ENCODE data around the gene PIP5KL1. TPM values are rescaled to one million over a fixed set of nuclear protein-coding genes. Genes with fewer than 3 reads are reported as not detected.

The PIP5KL1 gene
- total and polyA plus RNA-seq, 2 experiments from 2014 or later = 13.4 to 19.5 TPM

Other genes with a start within 250 kb of the PIP5KL1 start
- 0.17 TPM in 1 of 2 replicates, not detected in the other for gene CFAP157, start 223.8 kb downstream of the PIP5KL1 start, total RNA-seq (2014; rRNA removed; shearing (Covaris generic))
- gene CFAP157, start 223.8 kb downstream of the PIP5KL1 start, polyA plus RNA-seq (2016; fragmentation: Nextera tagmentation; extraction: Ambion mirVana) = 0.55 and 0.78 TPM in 2 replicates
- 9.5 and 15.1 TPM in 2 replicates for gene PTRH1, start 215.1 kb downstream of the PIP5KL1 start, total RNA-seq (2014; rRNA removed; shearing (Covaris generic))
- 18.6 and 18.9 TPM in 2 replicates for gene PTRH1, start 215.1 kb downstream of the PIP5KL1 start, polyA plus RNA-seq (2016; fragmentation: Nextera tagmentation; extraction: Ambion mirVana)
- gene TTC16, start 214.7 kb downstream of the PIP5KL1 start, total RNA-seq (2014; rRNA removed; shearing (Covaris generic)) = not detected in 2 replicates
- not detected in 2 replicates for gene TTC16, start 214.7 kb downstream of the PIP5KL1 start, polyA plus RNA-seq (2016; fragmentation: Nextera tagmentation; extraction: Ambion mirVana)
- gene TOR2A, start 195.5 kb downstream of the PIP5KL1 start, total RNA-seq (2014; rRNA removed; shearing (Covaris generic)) = 21.1 and 23.5 TPM in 2 replicates
- 14.4 TPM in 2 replicates for gene TOR2A, start 195.5 kb downstream of the PIP5KL1 start, polyA plus RNA-seq (2016; fragmentation: Nextera tagmentation; extraction: Ambion mirVana)
- 4.5 and 7.3 TPM in 2 replicates for gene SH2D3C, start 152.1 kb downstream of the PIP5KL1 start, total RNA-seq (2014; rRNA removed; shearing (Covaris generic))
- 4.2 and 4.4 TPM in 2 replicates for gene SH2D3C, start 152.1 kb downstream of the PIP5KL1 start, polyA plus RNA-seq (2016; fragmentation: Nextera tagmentation; extraction: Ambion mirVana)
- 63.9 and 84.3 TPM in 2 replicates for gene CDK9, start 144.7 kb downstream of the PIP5KL1 start, total RNA-seq (2014; rRNA removed; shearing (Covaris generic))
- gene CDK9, start 144.7 kb downstream of the PIP5KL1 start, polyA plus RNA-seq (2016; fragmentation: Nextera tagmentation; extraction: Ambion mirVana) = 49.7 and 58.5 TPM in 2 replicates
- gene FPGS, start 127.9 kb downstream of the PIP5KL1 start, total RNA-seq (2014; rRNA removed; shearing (Covaris generic)) = 87.2 and 92.4 TPM in 2 replicates
- 40.7 and 43.5 TPM in 2 replicates for gene FPGS, start 127.9 kb downstream of the PIP5KL1 start, polyA plus RNA-seq (2016; fragmentation: Nextera tagmentation; extraction: Ambion mirVana)
- gene ENG, start 76.1 kb downstream of the PIP5KL1 start, total RNA-seq (2014; rRNA removed; shearing (Covaris generic)) = 1.4 and 3.0 TPM in 2 replicates
- gene ENG, start 76.1 kb downstream of the PIP5KL1 start, polyA plus RNA-seq (2016; fragmentation: Nextera tagmentation; extraction: Ambion mirVana) = 2.6 TPM in 2 replicates
- gene AK1, start 53.1 kb downstream of the PIP5KL1 start, total RNA-seq (2014; rRNA removed; shearing (Covaris generic)) = 6.7 and 16.2 TPM in 2 replicates
- 35.5 and 36.3 TPM in 2 replicates for gene AK1, start 53.1 kb downstream of the PIP5KL1 start, polyA plus RNA-seq (2016; fragmentation: Nextera tagmentation; extraction: Ambion mirVana)
- gene ST6GALNAC6, start 31.2 kb downstream of the PIP5KL1 start, total RNA-seq (2014; rRNA removed; shearing (Covaris generic)) = 39.2 and 46.3 TPM in 2 replicates
- 20.7 and 21.5 TPM in 2 replicates for gene ST6GALNAC6, start 31.2 kb downstream of the PIP5KL1 start, polyA plus RNA-seq (2016; fragmentation: Nextera tagmentation; extraction: Ambion mirVana)
- 35.3 and 39.1 TPM in 2 replicates for gene ST6GALNAC4, start 13.7 kb downstream of the PIP5KL1 start, total RNA-seq (2014; rRNA removed; shearing (Covaris generic))
- 7.9 and 8.1 TPM in 2 replicates for gene ST6GALNAC4, start 13.7 kb downstream of the PIP5KL1 start, polyA plus RNA-seq (2016; fragmentation: Nextera tagmentation; extraction: Ambion mirVana)
- gene DPM2, start 7.1 kb upstream of the PIP5KL1 start, total RNA-seq (2014; rRNA removed; shearing (Covaris generic)) = 29.0 and 36.6 TPM in 2 replicates
- 92.2 and 92.4 TPM in 2 replicates for gene DPM2, start 7.1 kb upstream of the PIP5KL1 start, polyA plus RNA-seq (2016; fragmentation: Nextera tagmentation; extraction: Ambion mirVana)
- 21.5 and 22.4 TPM in 2 replicates for gene EEIG1, start 50.2 kb upstream of the PIP5KL1 start, total RNA-seq (2014; rRNA removed; shearing (Covaris generic))
- 11.2 and 11.5 TPM in 2 replicates for gene EEIG1, start 50.2 kb upstream of the PIP5KL1 start, polyA plus RNA-seq (2016; fragmentation: Nextera tagmentation; extraction: Ambion mirVana)
- gene NAIF1, start 136.5 kb upstream of the PIP5KL1 start, total RNA-seq (2014; rRNA removed; shearing (Covaris generic)) = 5.5 and 6.7 TPM in 2 replicates
- 4.0 and 4.9 TPM in 2 replicates for gene NAIF1, start 136.5 kb upstream of the PIP5KL1 start, polyA plus RNA-seq (2016; fragmentation: Nextera tagmentation; extraction: Ambion mirVana)
- 21.2 and 27.0 TPM in 2 replicates for gene SLC25A25, start 137.5 kb upstream of the PIP5KL1 start, total RNA-seq (2014; rRNA removed; shearing (Covaris generic))
- 6.1 and 7.1 TPM in 2 replicates for gene SLC25A25, start 137.5 kb upstream of the PIP5KL1 start, polyA plus RNA-seq (2016; fragmentation: Nextera tagmentation; extraction: Ambion mirVana)
- gene PTGES2, start 197.0 kb upstream of the PIP5KL1 start, total RNA-seq (2014; rRNA removed; shearing (Covaris generic)) = 108 and 124 TPM in 2 replicates
- 56.3 and 59.7 TPM in 2 replicates for gene PTGES2, start 197.0 kb upstream of the PIP5KL1 start, polyA plus RNA-seq (2016; fragmentation: Nextera tagmentation; extraction: Ambion mirVana)
- 0.27 TPM in 1 of 2 replicates, not detected in the other for gene LCN2, start 218.7 kb upstream of the PIP5KL1 start, total RNA-seq (2014; rRNA removed; shearing (Covaris generic))
- 2.0 and 2.7 TPM in 2 replicates for gene LCN2, start 218.7 kb upstream of the PIP5KL1 start, polyA plus RNA-seq (2016; fragmentation: Nextera tagmentation; extraction: Ambion mirVana)
- gene BBLN, start 229.5 kb upstream of the PIP5KL1 start, total RNA-seq (2014; rRNA removed; shearing (Covaris generic)) = 246 and 276 TPM in 2 replicates
- gene BBLN, start 229.5 kb upstream of the PIP5KL1 start, polyA plus RNA-seq (2016; fragmentation: Nextera tagmentation; extraction: Ambion mirVana) = 171 and 177 TPM in 2 replicates